Esophagus squamous epithelium (tissue), 4 donors: ENCODE measurements around the gene SHISA2.
"Not testable (repeated sequence)": the region's sequence is repeated elsewhere in the genome, so short reads cannot be mapped to it uniquely, and the experiment has no call there.

Source experiments
- CTCF ChIP-seq, 6 experiments: fragments of 450-650 bp in 4 of 6; fragments of 200-600 bp in 2 of 6; sonication (generic) in 2 of 6; IDR thresholded peaks; one replicate each; pipeline ENCODE4 v1.5.1; 2016 to 2019; ENCODE audit warnings: antibody characterized with exemption in 6 of 6, mild to moderate bottlenecking in 4 of 6, moderate library complexity in 4 of 6
- POLR2A ChIP-seq, 4 donors: fragments of 450-650 bp; IDR thresholded peaks; one replicate each; pipeline ENCODE4 v1.6.1; 2017; ENCODE audit warnings: antibody characterized with exemption in 4 of 4, mild to moderate bottlenecking in 4 of 4, moderate library complexity in 3 of 4

DNA sequence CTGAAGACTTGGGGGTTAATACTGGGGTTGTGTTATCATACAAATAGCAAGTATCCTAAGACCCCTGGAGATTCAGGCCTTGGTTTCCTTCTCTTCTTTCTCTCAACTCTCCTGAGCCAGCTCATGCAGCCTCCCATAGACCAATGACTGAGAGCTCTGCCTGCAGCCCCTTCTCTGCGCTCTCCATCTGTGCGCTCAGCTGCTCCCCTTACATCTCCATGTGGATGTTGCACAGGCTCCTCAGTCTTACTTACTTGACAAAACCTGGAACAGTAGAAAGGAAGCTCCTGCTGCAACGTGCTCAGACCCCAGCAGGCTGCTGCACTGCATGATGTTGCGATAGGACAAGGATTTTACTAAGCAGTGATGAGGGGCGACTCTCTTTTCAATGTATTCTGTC lies 25.0 kb upstream of the SHISA2 start:
- TF ChIP-seq CTCF, POLR2A (IDR thresholded peaks at IDR 0.05): not testable (repeated sequence)
